Measurements from ENCODE around the gene VSIG10L2.

VSIG10L2 gene

DNA sequence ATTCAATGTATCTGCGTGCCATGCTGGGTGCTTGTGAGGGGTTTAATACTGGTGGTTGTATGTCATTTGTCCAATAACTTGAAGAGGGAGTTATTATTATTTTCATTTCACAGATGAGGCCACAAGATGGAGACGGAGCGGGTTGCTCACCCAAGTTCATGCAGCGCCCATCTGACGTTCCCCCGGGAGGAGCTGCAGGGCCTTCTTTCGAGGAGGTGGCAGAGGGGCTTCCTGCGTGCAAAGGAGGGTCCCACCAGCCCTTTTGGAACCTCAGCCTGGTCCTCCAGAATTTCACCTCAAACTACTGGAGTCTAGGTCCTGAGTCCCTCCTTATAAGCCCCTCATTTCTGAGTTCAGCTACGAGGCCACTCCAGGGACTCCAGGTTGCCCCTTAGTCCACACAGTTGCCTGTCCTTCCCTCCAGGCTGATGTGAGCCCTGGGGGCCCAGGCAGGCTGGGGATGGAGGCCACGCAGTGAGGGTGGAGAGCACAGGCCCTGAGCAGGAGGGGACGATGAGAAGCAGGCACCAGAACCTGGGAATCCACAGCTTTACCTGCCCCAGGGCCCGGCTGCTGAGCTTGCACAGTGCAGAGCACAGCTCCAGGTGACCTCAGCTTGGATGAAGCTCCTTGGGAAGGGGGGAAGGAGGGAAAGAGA lies 2.9 kb upstream of the VSIG10L2 start:
- no peaks in the 10 kb centered on the region for H3K9me3 ChIP-seq (ENCODE audit: control insufficient read depth, insufficient read depth, low read depth, low read length)
- no peaks in the 10 kb centered on the region for H3K36me3 ChIP-seq (ENCODE audit: control insufficient read depth in 2 of 2, insufficient read depth in 1 of 2, low read length in 2 of 2)
- no peak overlapping the region for H3K4me3 ChIP-seq (ENCODE audit: low read depth, low read length)
- ChIA-PET CTCF (interaction anchor here (0.8 to 4.2 kb wide), 16 partner anchors 10 to 260 kb away, joined by 3 to 34 read pairs (median 6); partner anchors contain the start of gene CDON), POLR2A (interaction anchor here (2.0 kb wide), 1 partner anchor 119 kb away, joined by 5 read pairs; no protein-coding TSS in a partner anchor)
- H3K27ac ChIP-seq (ENCODE audit: extremely low read depth, low read depth, low read length), result no peak overlapping the region
- TF ChIP-seq ZNF157 (tag by site-specific recombination; IDR thresholded peaks at IDR 0.05) (no peak), ZNF837 (tag by site-specific recombination; IDR thresholded peaks at IDR 0.05) (no peak), TCF7L2 (IDR thresholded peaks at IDR 0.05; ENCODE audit: borderline replicate concordance, low read depth, low read length) (no peak), ZBTB17 (tag by site-specific recombination; IDR thresholded peaks at IDR 0.05) (no peak), ZNF335 (tag by site-specific recombination; conservative IDR thresholded peaks at IDR 0.05) (no peak), ZNF2 (tag by site-specific recombination; IDR thresholded peaks at IDR 0.05) (no peak), ZIC2 (tag by site-specific recombination; IDR thresholded peaks at IDR 0.05) (no peak), OVOL3 (tag by site-specific recombination; IDR thresholded peaks at IDR 0.05) (no peak), ZNF623 (tag by site-specific recombination; IDR thresholded peaks at IDR 0.05) (no peak), ZNF169 (tag by site-specific recombination; IDR thresholded peaks at IDR 0.05) (no peak)
- TF ChIP-seq, protein P1, sequence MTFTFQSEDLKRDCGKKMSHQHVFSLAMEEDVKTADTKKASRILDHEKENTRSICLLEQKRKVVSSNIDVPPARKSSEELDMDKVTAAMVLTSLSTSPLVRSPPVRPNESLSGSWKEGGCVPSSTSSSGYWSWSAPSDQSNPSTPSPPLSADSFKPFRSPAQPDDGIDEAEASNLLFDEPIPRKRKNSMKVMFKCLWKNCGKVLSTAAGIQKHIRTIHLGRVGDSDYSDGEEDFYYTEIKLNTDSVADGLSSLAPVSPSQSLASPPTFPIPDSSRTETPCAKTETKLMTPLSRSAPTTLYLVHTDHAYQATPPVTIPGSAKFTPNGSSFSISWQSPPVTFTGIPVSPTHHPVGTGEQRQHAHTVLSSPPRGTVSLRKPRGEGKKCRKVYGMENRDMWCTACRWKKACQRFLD (tag by site-specific recombination; IDR thresholded peaks at IDR 0.05), result no peak
- TF ChIP-seq, protein P2, sequence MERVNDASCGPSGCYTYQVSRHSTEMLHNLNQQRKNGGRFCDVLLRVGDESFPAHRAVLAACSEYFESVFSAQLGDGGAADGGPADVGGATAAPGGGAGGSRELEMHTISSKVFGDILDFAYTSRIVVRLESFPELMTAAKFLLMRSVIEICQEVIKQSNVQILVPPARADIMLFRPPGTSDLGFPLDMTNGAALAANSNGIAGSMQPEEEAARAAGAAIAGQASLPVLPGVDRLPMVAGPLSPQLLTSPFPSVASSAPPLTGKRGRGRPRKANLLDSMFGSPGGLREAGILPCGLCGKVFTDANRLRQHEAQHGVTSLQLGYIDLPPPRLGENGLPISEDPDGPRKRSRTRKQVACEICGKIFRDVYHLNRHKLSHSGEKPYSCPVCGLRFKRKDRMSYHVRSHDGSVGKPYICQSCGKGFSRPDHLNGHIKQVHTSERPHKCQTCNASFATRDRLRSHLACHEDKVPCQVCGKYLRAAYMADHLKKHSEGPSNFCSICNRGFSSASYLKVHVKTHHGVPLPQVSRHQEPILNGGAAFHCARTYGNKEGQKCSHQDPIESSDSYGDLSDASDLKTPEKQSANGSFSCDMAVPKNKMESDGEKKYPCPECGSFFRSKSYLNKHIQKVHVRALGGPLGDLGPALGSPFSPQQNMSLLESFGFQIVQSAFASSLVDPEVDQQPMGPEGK (tag by site-specific recombination; IDR thresholded peaks at IDR 0.05), result no peak
- TF ChIP-seq, protein P3, sequence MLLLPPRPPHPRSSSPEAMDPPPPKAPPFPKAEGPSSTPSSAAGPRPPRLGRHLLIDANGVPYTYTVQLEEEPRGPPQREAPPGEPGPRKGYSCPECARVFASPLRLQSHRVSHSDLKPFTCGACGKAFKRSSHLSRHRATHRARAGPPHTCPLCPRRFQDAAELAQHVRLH (tag by site-specific recombination; IDR thresholded peaks at IDR 0.05), result no peak
- TF ChIP-seq, protein P4, sequence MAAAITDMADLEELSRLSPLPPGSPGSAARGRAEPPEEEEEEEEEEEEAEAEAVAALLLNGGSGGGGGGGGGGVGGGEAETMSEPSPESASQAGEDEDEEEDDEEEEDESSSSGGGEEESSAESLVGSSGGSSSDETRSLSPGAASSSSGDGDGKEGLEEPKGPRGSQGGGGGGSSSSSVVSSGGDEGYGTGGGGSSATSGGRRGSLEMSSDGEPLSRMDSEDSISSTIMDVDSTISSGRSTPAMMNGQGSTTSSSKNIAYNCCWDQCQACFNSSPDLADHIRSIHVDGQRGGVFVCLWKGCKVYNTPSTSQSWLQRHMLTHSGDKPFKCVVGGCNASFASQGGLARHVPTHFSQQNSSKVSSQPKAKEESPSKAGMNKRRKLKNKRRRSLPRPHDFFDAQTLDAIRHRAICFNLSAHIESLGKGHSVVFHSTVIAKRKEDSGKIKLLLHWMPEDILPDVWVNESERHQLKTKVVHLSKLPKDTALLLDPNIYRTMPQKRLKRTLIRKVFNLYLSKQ (tag by site-specific recombination; IDR thresholded peaks at IDR 0.05; ENCODE audit: borderline replicate concordance), result no peak
- TF ChIP-seq, protein P5, sequence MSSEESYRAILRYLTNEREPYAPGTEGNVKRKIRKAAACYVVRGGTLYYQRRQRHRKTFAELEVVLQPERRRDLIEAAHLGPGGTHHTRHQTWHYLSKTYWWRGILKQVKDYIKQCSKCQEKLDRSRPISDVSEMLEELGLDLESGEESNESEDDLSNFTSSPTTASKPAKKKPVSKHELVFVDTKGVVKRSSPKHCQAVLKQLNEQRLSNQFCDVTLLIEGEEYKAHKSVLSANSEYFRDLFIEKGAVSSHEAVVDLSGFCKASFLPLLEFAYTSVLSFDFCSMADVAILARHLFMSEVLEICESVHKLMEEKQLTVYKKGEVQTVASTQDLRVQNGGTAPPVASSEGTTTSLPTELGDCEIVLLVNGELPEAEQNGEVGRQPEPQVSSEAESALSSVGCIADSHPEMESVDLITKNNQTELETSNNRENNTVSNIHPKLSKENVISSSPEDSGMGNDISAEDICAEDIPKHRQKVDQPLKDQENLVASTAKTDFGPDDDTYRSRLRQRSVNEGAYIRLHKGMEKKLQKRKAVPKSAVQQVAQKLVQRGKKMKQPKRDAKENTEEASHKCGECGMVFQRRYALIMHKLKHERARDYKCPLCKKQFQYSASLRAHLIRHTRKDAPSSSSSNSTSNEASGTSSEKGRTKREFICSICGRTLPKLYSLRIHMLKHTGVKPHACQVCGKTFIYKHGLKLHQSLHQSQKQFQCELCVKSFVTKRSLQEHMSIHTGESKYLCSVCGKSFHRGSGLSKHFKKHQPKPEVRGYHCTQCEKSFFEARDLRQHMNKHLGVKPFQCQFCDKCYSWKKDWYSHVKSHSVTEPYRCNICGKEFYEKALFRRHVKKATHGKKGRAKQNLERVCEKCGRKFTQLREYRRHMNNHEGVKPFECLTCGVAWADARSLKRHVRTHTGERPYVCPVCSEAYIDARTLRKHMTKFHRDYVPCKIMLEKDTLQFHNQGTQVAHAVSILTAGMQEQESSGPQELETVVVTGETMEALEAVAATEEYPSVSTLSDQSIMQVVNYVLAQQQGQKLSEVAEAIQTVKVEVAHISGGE (tag by site-specific recombination; conservative IDR thresholded peaks at IDR 0.05; ENCODE audit: low read depth), result no peak
- H3K4me1 ChIP-seq (ENCODE audit: control insufficient read depth, insufficient read depth, low read length), result no peaks in the 10 kb centered on the region
